ENCODE measurements around the gene GTF2F1. TPM values are rescaled to one million over a fixed set of nuclear protein-coding genes. Genes with fewer than 3 reads are reported as not detected.

The GTF2F1 gene
- total and polyA plus RNA-seq, 5 donors = 30.8 to 39.8 (median 33.8) TPM

- ATAC-seq (no peak), DNase-seq (peak in 1 of 3 donors; percentile 48)
- no peak overlapping the region for H3K27ac ChIP-seq (ENCODE audit: low read length)
- intact Hi-C loops (cut with DNase I) = no loop called here
- no peaks in the 10 kb centered on the region for H3K9me3 ChIP-seq (ENCODE audit: control insufficient read depth, low read length)
- H3K4me1 ChIP-seq (ENCODE audit: control insufficient read depth, insufficient read depth, low read length) = no peaks in the 10 kb centered on the region
- no peaks in the 10 kb centered on the region for H3K27me3 ChIP-seq (ENCODE audit: control insufficient read depth, insufficient read depth)
- H3K4me3 ChIP-seq (ENCODE audit: low read length) = no peak overlapping the region
- WGBS = 96% methylated on average over 40 of the region's 40 CpGs
These were observed 11.8 kb downstream of the GTF2F1 start for GRCh38 chr19:6381030-6381750.

DNA sequence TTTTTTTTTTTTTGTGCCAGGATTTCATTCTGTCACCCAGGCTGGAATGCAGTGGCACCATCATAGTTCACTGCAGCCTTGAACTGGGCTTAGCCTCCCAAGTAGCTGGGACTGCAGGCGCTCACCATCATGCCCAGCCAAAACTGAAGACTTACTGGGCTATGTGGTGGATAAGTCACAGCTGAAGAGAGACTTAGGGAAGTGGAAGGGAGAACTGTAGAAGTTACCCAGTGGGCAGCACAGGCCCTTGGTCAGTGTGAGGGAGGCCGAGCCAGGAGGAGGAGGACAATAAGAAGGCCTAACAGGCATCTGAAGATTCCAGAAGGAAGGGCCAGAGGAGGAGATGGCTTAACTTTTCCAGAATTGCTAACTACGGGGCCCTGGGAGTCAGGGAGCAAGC is 13.2 kb downstream of the GTF2F1 start:
- Histone ChIP-seq H3K27ac (ENCODE audit: low read length) (no peak overlapping the region), H3K9me3 (ENCODE audit: control insufficient read depth, low read length) (no peaks in the 10 kb centered on the region), H3K4me1 (ENCODE audit: control insufficient read depth, insufficient read depth, low read length) (no peaks in the 10 kb centered on the region), H3K4me3 (ENCODE audit: low read length) (no peak overlapping the region), H3K27me3 (ENCODE audit: control insufficient read depth, insufficient read depth) (no peaks in the 10 kb centered on the region)
- DNase-seq (peak in 1 of 3 donors; percentile 11), ATAC-seq (no peak)
- WGBS = 80% methylated on average over 3 of the region's 3 CpGs
- intact Hi-C loops (cut with DNase I) = no loop called here

- Histone ChIP-seq H3K27me3 (ENCODE audit: control insufficient read depth, insufficient read depth) (no peaks in the 10 kb centered on the region), H3K4me1 (ENCODE audit: control insufficient read depth, insufficient read depth, low read length) (peaks cover 3% of the 10 kb centered on the region), H3K27ac (ENCODE audit: low read length) (no peak overlapping the region), H3K4me3 (ENCODE audit: low read length) (no peak overlapping the region), H3K9me3 (ENCODE audit: control insufficient read depth, low read length) (no peaks in the 10 kb centered on the region)
- no peak for ATAC-seq
- 86% methylated on average over 9 of the region's 9 CpGs for WGBS
- intact Hi-C loops (cut with DNase I) = no loop called here
- peak in 1 of 3 donors; percentile 46 for DNase-seq
These were observed 14.5 kb downstream of the GTF2F1 start for GRCh38 chr19:6378486-6378885.

DNA sequence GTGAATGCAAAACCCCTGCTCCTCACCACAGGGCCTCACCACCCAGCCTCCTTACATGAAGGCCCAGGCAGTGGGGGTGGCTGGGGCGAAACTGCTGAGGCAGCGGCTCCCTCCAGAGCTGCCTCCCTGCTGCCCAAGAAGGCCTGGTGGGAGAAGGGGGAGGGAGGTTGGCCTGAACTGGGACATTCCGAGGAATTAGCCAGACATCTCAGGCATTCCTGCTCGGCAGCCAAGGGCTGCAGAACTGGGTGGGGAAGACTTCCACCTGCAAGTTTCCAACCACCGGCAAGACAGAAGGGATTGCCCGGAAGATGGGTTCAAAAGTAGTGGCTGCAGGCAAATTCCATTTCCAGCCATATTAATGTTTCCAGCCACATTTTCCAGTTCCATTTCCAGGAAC is 14.9 kb downstream of the GTF2F1 start:
- H3K4me3 ChIP-seq (ENCODE audit: low read length) = no peak overlapping the region
- H3K27ac ChIP-seq (ENCODE audit: low read length) = no peak overlapping the region
- H3K27me3 ChIP-seq (ENCODE audit: control insufficient read depth, insufficient read depth) = no peaks in the 10 kb centered on the region
- DNase-seq (peak in 1 of 3 donors; percentile 53), ATAC-seq (no peak)
- peaks cover 3% of the 10 kb centered on the region for H3K4me1 ChIP-seq (ENCODE audit: control insufficient read depth, insufficient read depth, low read length)
- WGBS = 51% methylated on average over 6 of the region's 6 CpGs
- intact Hi-C loops (cut with DNase I) = no loop called here
- H3K9me3 ChIP-seq (ENCODE audit: control insufficient read depth, low read length) = no peaks in the 10 kb centered on the region

DNA sequence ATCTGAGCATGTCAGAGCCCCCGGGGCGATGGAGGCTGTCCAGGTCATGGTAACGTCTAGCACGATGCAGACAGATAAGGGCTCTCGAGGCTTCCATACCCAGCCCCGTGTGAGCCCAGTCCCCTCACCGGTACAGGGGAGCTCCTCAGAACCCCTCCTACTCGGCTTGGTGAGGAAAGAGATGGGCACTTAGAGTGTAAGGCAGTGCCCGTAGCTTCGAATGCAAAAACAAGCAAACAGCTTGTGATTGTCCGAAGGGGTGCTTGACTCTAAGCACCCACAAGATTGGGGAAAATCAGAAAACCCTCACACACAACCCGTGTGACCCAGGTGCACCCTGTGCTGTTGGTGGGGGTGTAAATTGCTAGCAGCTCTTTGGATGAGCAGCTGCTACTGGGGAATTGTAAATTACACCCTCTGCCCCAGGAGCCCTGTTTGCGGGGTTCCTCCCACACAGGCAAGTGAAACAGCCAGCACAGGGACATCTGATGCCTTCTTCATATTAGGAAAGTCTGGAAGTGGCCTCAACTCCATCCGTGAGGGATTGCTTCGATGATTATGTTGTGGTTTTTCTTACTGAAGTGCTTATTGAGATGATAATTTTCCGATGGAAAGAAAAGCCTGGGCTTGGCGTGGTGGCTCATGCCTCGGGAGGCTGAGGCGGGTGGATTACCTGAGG is 16.3 kb downstream of the GTF2F1 start:
- DNase-seq = peak in 1 of 3 donors; percentile 38
- WGBS = 71% methylated on average over 19 of the region's 19 CpGs
- no peak overlapping the region for H3K27ac ChIP-seq (ENCODE audit: low read length)

GRCh38 chr19:6375411-6376010 is 17.5 kb downstream of the GTF2F1 start, which contains the start of gene PSPN:
Gene PSPN (minus strand): TSS chr19:6375933. CDS start chr19:6375849, 84 bp downstream.
- ATAC-seq (no peak), DNase-seq (peak in 1 of 3 donors; percentile 74)
- Histone ChIP-seq H3K27me3 (ENCODE audit: control insufficient read depth, insufficient read depth) (no peaks in the 10 kb centered on the region), H3K9me3 (ENCODE audit: control insufficient read depth, low read length) (no peaks in the 10 kb centered on the region), H3K4me3 (ENCODE audit: low read length) (no peak within 1 kb of the TSS), H3K4me1 (ENCODE audit: control insufficient read depth, insufficient read depth, low read length) (peaks cover 3% of the 10 kb centered on the region), H3K27ac (ENCODE audit: low read length) (no peak within 1 kb of the TSS)
- intact Hi-C loops (cut with DNase I) = no loop called here
- WGBS = 85% methylated on average over 25 of the region's 25 CpGs

More for the DNA sequence above, 16.3 kb downstream of the GTF2F1 start:
- intact Hi-C loops (cut with DNase I) = no loop called here
- Histone ChIP-seq H3K4me1 (ENCODE audit: control insufficient read depth, insufficient read depth, low read length) (peaks cover 3% of the 10 kb centered on the region), H3K4me3 (ENCODE audit: low read length) (no peak overlapping the region), H3K27me3 (ENCODE audit: control insufficient read depth, insufficient read depth) (no peaks in the 10 kb centered on the region), H3K9me3 (ENCODE audit: control insufficient read depth, low read length) (no peaks in the 10 kb centered on the region)
- ATAC-seq = no peak

- intact Hi-C loops (cut with DNase I) = no loop called here
- H3K4me3 ChIP-seq (ENCODE audit: low read length) = no peak overlapping the region
- ATAC-seq = no peak
- WGBS = 86% methylated on average over 29 of the region's 29 CpGs
- peaks cover 3% of the 10 kb centered on the region for H3K4me1 ChIP-seq (ENCODE audit: control insufficient read depth, insufficient read depth, low read length)
- H3K27ac ChIP-seq (ENCODE audit: low read length) = no peak overlapping the region
- no peaks in the 10 kb centered on the region for H3K27me3 ChIP-seq (ENCODE audit: control insufficient read depth, insufficient read depth)
- no peaks in the 10 kb centered on the region for H3K9me3 ChIP-seq (ENCODE audit: control insufficient read depth, low read length)
- peak in 1 of 3 donors; percentile 56 for DNase-seq
These were observed 18.1 kb downstream of the GTF2F1 start for GRCh38 chr19:6374711-6375410.

DNA sequence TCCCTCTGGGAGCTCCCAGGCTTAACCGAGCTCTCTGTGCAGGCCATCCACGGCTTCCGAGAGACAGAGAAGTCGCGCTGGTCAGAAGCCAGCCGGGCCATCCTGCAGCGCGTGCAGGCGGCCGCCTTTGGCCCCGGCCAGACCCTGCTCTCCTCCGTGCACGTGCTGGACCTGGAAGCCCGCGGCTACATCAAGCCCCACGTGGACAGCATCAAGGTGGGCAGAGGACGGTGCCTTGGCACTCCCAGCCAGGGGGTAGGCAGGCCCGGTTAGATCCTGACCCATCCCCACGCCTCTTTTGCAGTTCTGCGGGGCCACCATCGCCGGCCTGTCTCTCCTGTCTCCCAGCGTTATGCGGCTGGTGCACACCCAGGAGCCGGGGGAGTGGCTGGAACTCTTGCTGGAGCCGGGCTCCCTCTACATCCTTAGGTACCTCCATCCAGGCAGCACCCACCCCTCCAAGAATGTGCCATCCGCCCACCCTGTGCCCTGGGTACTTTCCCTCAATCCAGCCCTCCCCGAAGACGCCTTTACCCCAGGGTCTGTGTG is 18.7 kb downstream of the GTF2F1 start:
- intact Hi-C loops (cut with DNase I) = no loop called here
- DNase-seq (peak in 2 of 3 donors; percentile 73 to 79), ATAC-seq (no peak)
- 69% methylated on average over 29 of the region's 29 CpGs for WGBS
- H3K27me3 ChIP-seq (ENCODE audit: control insufficient read depth, insufficient read depth) = no peaks in the 10 kb centered on the region
- H3K4me1 ChIP-seq (ENCODE audit: control insufficient read depth, insufficient read depth, low read length) = peaks cover 3% of the 10 kb centered on the region
- H3K4me3 ChIP-seq (ENCODE audit: low read length) = no peak overlapping the region
- H3K27ac ChIP-seq (ENCODE audit: low read length) = no peak overlapping the region
- no peaks in the 10 kb centered on the region for H3K9me3 ChIP-seq (ENCODE audit: control insufficient read depth, low read length)

DNA sequence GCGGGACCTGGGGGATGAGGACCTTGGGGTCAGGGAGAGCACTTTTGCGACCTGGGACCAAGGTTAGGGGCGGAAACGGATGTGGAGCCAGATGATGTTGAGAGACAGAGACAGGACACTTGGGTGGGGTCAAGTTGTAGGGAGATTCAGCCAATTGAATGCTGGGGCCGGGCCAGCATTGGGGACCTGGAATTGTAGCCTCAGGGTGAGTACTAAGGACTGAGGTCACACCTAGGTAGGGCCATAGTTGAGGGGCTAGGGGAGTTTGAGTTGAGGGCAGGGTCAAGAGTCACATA is 19.2 kb downstream of the GTF2F1 start:
- H3K27ac ChIP-seq (ENCODE audit: low read length) = peak overlapping the region; percentile 47
- WGBS = 19% methylated on average over 5 of the region's 5 CpGs
- ATAC-seq = no peak
- DNase-seq = no peak
- peaks cover 3% of the 10 kb centered on the region for H3K4me1 ChIP-seq (ENCODE audit: control insufficient read depth, insufficient read depth, low read length)
- no peaks in the 10 kb centered on the region for H3K9me3 ChIP-seq (ENCODE audit: control insufficient read depth, low read length)
- peak overlapping the region; percentile 53 for H3K4me3 ChIP-seq (ENCODE audit: low read length)
- no peaks in the 10 kb centered on the region for H3K27me3 ChIP-seq (ENCODE audit: control insufficient read depth, insufficient read depth)
- intact Hi-C loops (cut with DNase I) = no loop called here

- peak overlapping the region; percentile 90 for H3K4me3 ChIP-seq (ENCODE audit: low read length)
- DNase-seq = peak; percentile 99 to 100 (median 99)
- H3K4me1 ChIP-seq (ENCODE audit: control insufficient read depth, insufficient read depth, low read length) = peaks cover 3% of the 10 kb centered on the region
- H3K27me3 ChIP-seq (ENCODE audit: control insufficient read depth, insufficient read depth) = no peaks in the 10 kb centered on the region
- no peaks in the 10 kb centered on the region for H3K9me3 ChIP-seq (ENCODE audit: control insufficient read depth, low read length)
- intact Hi-C loops (cut with DNase I) = no loop called here
- ATAC-seq = peak; percentile 88 to 91
- WGBS = 2% methylated on average over 53 of the region's 53 CpGs
- H3K27ac ChIP-seq (ENCODE audit: low read length) = peak overlapping the region; percentile 100
These were observed 19.7 kb downstream of the GTF2F1 start for GRCh38 chr19:6373096-6373812.
